Stimulated activated CD4-positive, alpha-beta T cell treated with anti-CD3 and anti-CD28 coated beads, Interleukin-1b, Interleukin-23, amount 100 ng/mL, for 4 hours (primary cell): ENCODE results near the gene EPB41L4B.
"Not testable (repeated sequence)": the region's sequence is repeated elsewhere in the genome, so short reads cannot be mapped to it uniquely, and the experiment has no call there.

Experiments used
- DNase-seq, 2 donors: peaks; one replicate each; pipeline ENCODE4 v3.0.0-alpha.2; 2020; ENCODE audit warnings: low read depth in 2 of 2

EPB41L4B gene

GRCh38 chr9:109297899-109298298 is 23.0 kb downstream of the EPB41L4B start:
- no peak for DNase-seq

- DNase-seq, result no peak
Measured at GRCh38 chr9:109295221-109296130, 25.4 kb downstream of the EPB41L4B start.

GRCh38 chr9:109290385-109290784 is 30.5 kb downstream of the EPB41L4B start:
- DNase-seq, result no peak

- no peak for DNase-seq
Measured at GRCh38 chr9:109289931-109290330, 30.9 kb downstream of the EPB41L4B start.

GRCh38 chr9:109289186-109289585 is 31.7 kb downstream of the EPB41L4B start:
- no peak for DNase-seq

GRCh38 chr9:109286981-109287380 is 33.9 kb downstream of the EPB41L4B start:
- no peak for DNase-seq

GRCh38 chr9:109286571-109286977 is 34.3 kb downstream of the EPB41L4B start:
- DNase-seq, result no peak

- not testable (repeated sequence) for DNase-seq
Measured at GRCh38 chr9:109283672-109284071, 37.2 kb downstream of the EPB41L4B start.

GRCh38 chr9:109283012-109283411 is 37.8 kb downstream of the EPB41L4B start:
- DNase-seq, result no peak

GRCh38 chr9:109282302-109282701 is 38.6 kb downstream of the EPB41L4B start:
- no peak for DNase-seq

GRCh38 chr9:109281518-109281917 is 39.3 kb downstream of the EPB41L4B start:
- no peak for DNase-seq

GRCh38 chr9:109278848-109279247 is 42.0 kb downstream of the EPB41L4B start:
- DNase-seq, result no peak

GRCh38 chr9:109278216-109278615 is 42.6 kb downstream of the EPB41L4B start:
- DNase-seq, result no peak

- DNase-seq, result no peak
Measured at GRCh38 chr9:109277451-109277850, 43.4 kb downstream of the EPB41L4B start.

- no peak for DNase-seq
Measured at GRCh38 chr9:109276469-109277440, 44.1 kb downstream of the EPB41L4B start.

GRCh38 chr9:109274884-109275730 is 45.8 kb downstream of the EPB41L4B start:
- DNase-seq, result no peak

- no peak for DNase-seq
Measured at GRCh38 chr9:109273869-109274268, 47.0 kb downstream of the EPB41L4B start.

- DNase-seq, result no peak
Measured at GRCh38 chr9:109272745-109273144, 48.1 kb downstream of the EPB41L4B start.

GRCh38 chr9:109272045-109272444 is 48.8 kb downstream of the EPB41L4B start:
- no peak for DNase-seq

GRCh38 chr9:109270971-109271925 is 49.6 kb downstream of the EPB41L4B start:
- no peak for DNase-seq
